ENCODE results near the gene SLC12A8. TPM values are rescaled to one million over a fixed set of nuclear protein-coding genes. Genes with fewer than 3 reads are reported as not detected.

SLC12A8 gene
- total and polyA plus RNA-seq, 2 experiments from 2014 or later = 3.4 to 7.8 TPM

DNA sequence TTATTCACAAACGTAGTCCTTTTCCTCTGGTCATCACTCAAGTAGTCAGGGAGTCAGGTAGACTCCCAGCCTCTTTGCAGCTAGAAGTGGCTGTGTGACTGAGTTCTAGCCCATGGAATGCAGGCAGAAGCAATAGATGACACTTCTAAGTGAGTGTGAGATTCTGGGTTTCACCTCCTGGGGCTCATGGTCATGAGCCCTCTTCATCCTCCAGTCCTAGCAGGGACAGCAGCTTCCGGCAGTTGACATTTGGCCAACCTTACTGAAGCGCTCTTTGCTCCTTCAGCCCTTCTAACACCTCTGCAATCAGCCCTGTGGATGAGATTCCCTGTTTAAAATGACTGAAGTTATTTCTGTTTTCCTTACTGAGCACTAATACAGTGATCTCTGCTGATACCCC, 21.8 kb downstream of the SLC12A8 start:
- peaks cover 9% of the 10 kb centered on the region; the same call in 1 of the 2 replicates for H3K4me1 ChIP-seq (ENCODE audit: insufficient read depth)
- H3F3A ChIP-seq (ENCODE audit: insufficient read depth) = no peaks in the 10 kb centered on the region
- no peak overlapping the region for H3K4me3 ChIP-seq
- no peak for DNase-seq
- no peaks in the 10 kb centered on the region for H3K79me2 ChIP-seq (ENCODE audit: insufficient read depth)
- no peaks in the 10 kb centered on the region for H3K27me3 ChIP-seq (replicated peaks; ENCODE audit: insufficient read depth)
- H4K20me1 ChIP-seq (ENCODE audit: insufficient read depth) = no peaks in the 10 kb centered on the region
- no peaks in the 10 kb centered on the region for H3K9me2 ChIP-seq (ENCODE audit: insufficient read depth)
- TF ChIP-seq EZH2 (IDR thresholded peaks at IDR 0.05; ENCODE audit: insufficient read depth, poor library complexity, severe bottlenecking) = no peak
- no peak for TF ChIP-seq EZH2phosphoT487 (IDR thresholded peaks at IDR 0.05; ENCODE audit: insufficient read depth, low read depth)
- in situ Hi-C loops (cut with MboI) = no loop called here
- no peak overlapping the region for H3K27ac ChIP-seq
- H3K4me2 ChIP-seq (ENCODE audit: unreplicated experiment) = no peak overlapping the region
- WGBS, 2 experiments (ENCODE audit: low coverage in 1 of 2, low lambda C conversion rate in 2 of 2, missing lambda C conversion rate in 2 of 2) = 75 to 76% methylated on average over 3 of the region's 3 CpGs
- H2AFZ ChIP-seq = no peak overlapping the region
- H3K9ac ChIP-seq = no peak overlapping the region
- no peaks in the 10 kb centered on the region for H3K9me3 ChIP-seq (ENCODE audit: low read depth)
- H3K36me3 ChIP-seq (ENCODE audit: low read depth) = no peaks in the 10 kb centered on the region

DNA sequence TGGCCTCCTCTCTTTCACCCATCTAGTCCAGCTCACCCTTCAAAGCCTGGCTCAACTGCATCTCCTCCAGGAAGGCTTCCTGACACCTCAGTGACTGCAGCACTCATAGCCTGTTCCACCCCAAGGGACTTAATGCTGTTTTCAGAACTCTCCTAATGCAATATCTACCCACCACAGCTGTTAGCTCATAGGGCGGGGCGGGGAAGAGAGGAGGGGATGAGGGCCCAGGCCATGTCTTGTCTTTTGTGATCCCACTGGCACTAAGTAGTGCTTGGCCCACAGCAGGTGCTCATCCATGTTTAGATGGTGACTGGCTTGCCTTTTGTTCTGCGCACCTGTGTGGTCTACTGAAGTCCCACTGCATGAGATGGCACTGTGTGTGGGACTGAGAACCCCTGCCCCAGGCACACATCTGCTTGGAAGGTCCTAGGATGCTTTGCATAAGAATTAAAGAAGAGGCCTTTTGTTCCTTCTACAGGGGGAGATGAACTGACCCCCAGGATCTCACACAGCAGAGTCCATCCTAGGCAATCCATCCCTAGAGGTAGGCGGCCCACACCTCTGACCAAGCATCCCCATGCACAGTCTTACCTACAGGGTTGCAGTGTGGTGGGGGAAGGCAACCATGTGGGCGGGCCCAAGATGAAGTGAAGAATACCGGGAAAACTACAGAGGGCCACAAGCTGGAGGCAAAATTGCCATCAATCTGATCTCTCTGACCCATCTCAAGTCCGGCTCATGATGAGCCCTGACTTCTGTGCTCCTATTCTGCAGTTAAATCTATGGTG, 23.0 kb downstream of the SLC12A8 start:
- Histone ChIP-seq H3K79me2 (ENCODE audit: insufficient read depth) (no peaks in the 10 kb centered on the region), H3K4me2 (ENCODE audit: unreplicated experiment) (no peak overlapping the region), H2AFZ (no peak overlapping the region), H3K9me2 (ENCODE audit: insufficient read depth) (no peaks in the 10 kb centered on the region), H3K27ac (no peak overlapping the region), H3K4me1 (ENCODE audit: insufficient read depth) (peaks cover 5% of the 10 kb centered on the region; the same call in 1 of the 2 replicates), H3F3A (ENCODE audit: insufficient read depth) (no peaks in the 10 kb centered on the region), H4K20me1 (ENCODE audit: insufficient read depth) (no peaks in the 10 kb centered on the region), H3K27me3 (replicated peaks; ENCODE audit: insufficient read depth) (no peaks in the 10 kb centered on the region), H3K9ac (no peak overlapping the region), H3K9me3 (ENCODE audit: low read depth) (no peaks in the 10 kb centered on the region), H3K4me3 (no peak overlapping the region), H3K36me3 (ENCODE audit: low read depth) (no peaks in the 10 kb centered on the region)
- WGBS, 2 experiments (ENCODE audit: low coverage in 1 of 2, low lambda C conversion rate in 2 of 2, missing lambda C conversion rate in 2 of 2) = 90 to 93% methylated on average over 7 of the region's 7 CpGs
- in situ Hi-C loops (cut with MboI) = no loop called here
- TF ChIP-seq EZH2phosphoT487 (IDR thresholded peaks at IDR 0.05; ENCODE audit: insufficient read depth, low read depth) = no peak
- no peak for TF ChIP-seq EZH2 (IDR thresholded peaks at IDR 0.05; ENCODE audit: insufficient read depth, poor library complexity, severe bottlenecking)
- DNase-seq = no peak

DNA sequence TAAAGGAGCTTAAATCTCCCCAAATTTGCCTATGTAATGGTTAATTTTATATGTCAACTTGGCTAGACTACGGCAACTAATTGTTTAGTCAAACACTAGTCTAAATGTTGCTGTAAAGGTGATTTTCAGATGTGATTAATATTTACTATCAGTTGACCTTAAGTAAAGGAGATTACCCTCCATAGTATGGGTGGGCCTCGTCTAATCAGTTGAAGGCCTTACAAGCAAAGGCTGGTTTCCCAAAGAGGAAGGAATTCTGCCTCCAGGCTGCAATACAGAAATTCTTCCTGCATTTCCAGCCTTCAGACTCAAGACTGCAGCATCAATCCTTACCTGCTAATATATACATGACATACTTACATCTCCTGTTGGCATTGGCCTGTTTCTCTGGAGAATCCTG, 23.6 kb downstream of the SLC12A8 start:
- H3K27me3 ChIP-seq (replicated peaks; ENCODE audit: insufficient read depth) = no peaks in the 10 kb centered on the region
- H2AFZ ChIP-seq = no peak overlapping the region
- no peaks in the 10 kb centered on the region for H3K9me3 ChIP-seq (ENCODE audit: low read depth)
- H3K9ac ChIP-seq = no peak overlapping the region
- no peaks in the 10 kb centered on the region for H3F3A ChIP-seq (ENCODE audit: insufficient read depth)
- WGBS, 2 experiments (ENCODE audit: low coverage in 1 of 2, low lambda C conversion rate in 2 of 2, missing lambda C conversion rate in 2 of 2) = 87% methylated on average over 2 of the region's 2 CpGs
- no peak overlapping the region for H3K27ac ChIP-seq
- H3K4me1 ChIP-seq (ENCODE audit: insufficient read depth) = peaks cover 5% of the 10 kb centered on the region; the same call in 1 of the 2 replicates
- no peak overlapping the region for H3K4me3 ChIP-seq
- H3K9me2 ChIP-seq (ENCODE audit: insufficient read depth) = no peaks in the 10 kb centered on the region
- H3K36me3 ChIP-seq (ENCODE audit: low read depth) = no peaks in the 10 kb centered on the region
- DNase-seq = no peak
- H4K20me1 ChIP-seq (ENCODE audit: insufficient read depth) = no peaks in the 10 kb centered on the region
- in situ Hi-C loops (cut with MboI) = no loop called here
- no peak for TF ChIP-seq EZH2 (IDR thresholded peaks at IDR 0.05; ENCODE audit: insufficient read depth, poor library complexity, severe bottlenecking)
- no peak for TF ChIP-seq EZH2phosphoT487 (IDR thresholded peaks at IDR 0.05; ENCODE audit: insufficient read depth, low read depth)
- H3K4me2 ChIP-seq (ENCODE audit: unreplicated experiment) = no peak overlapping the region
- H3K79me2 ChIP-seq (ENCODE audit: insufficient read depth) = no peaks in the 10 kb centered on the region

DNA sequence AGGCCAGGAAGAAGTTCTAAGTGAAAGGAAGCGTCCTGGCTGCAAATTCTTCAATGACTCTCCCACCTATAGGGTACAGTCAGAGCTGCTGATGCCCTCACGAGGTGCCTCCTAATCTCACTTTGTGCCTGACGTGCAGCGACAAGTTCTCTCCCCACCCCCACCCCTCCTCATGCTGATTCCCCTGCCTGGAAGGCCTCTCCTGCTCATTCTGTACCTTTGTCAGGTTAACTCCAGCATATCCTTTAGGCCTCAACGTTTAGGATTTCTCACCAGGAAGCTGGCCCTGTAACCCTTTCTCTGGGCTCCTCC, 25.0 kb downstream of the SLC12A8 start:
- Histone ChIP-seq H3K79me2 (ENCODE audit: insufficient read depth) (no peaks in the 10 kb centered on the region), H3K4me1 (ENCODE audit: insufficient read depth) (peaks cover 5% of the 10 kb centered on the region; the same call in 1 of the 2 replicates), H3K9me2 (ENCODE audit: insufficient read depth) (no peaks in the 10 kb centered on the region), H3K27ac (no peak overlapping the region), H3K9ac (no peak overlapping the region), H3K36me3 (ENCODE audit: low read depth) (no peaks in the 10 kb centered on the region), H3K4me2 (ENCODE audit: unreplicated experiment) (no peak overlapping the region), H4K20me1 (ENCODE audit: insufficient read depth) (no peaks in the 10 kb centered on the region), H3F3A (ENCODE audit: insufficient read depth) (no peaks in the 10 kb centered on the region), H3K9me3 (ENCODE audit: low read depth) (no peaks in the 10 kb centered on the region), H3K27me3 (replicated peaks; ENCODE audit: insufficient read depth) (no peaks in the 10 kb centered on the region), H2AFZ (no peak overlapping the region), H3K4me3 (no peak overlapping the region)
- in situ Hi-C loops (cut with MboI) = no loop called here
- DNase-seq = no peak
- TF ChIP-seq EZH2phosphoT487 (IDR thresholded peaks at IDR 0.05; ENCODE audit: insufficient read depth, low read depth) (no peak), EZH2 (IDR thresholded peaks at IDR 0.05; ENCODE audit: insufficient read depth, poor library complexity, severe bottlenecking) (no peak)
- WGBS, 2 experiments (ENCODE audit: low coverage in 1 of 2, low lambda C conversion rate in 2 of 2, missing lambda C conversion rate in 2 of 2) = 76 to 77% methylated on average over 5 of the region's 5 CpGs

Measured in GM23248 (cell line).